Glomerular endothelial cell (primary cell): ENCODE measurements around the gene SBNO2. TPM values are rescaled to one million over a fixed set of nuclear protein-coding genes. Genes with fewer than 3 reads are reported as not detected.

ENCODE experiments used
- DNase-seq: peaks from one replicate; pipeline ENCODE4 v3.0.0-alpha.2; 2011; ENCODE audit warnings: low read depth, low spot score; ENCODE audit errors: extremely low read depth
- total RNA-seq: library from RNA; depleted of rRNA; stranded (reverse); fragments of >200 nt; gene quantifications from 2 replicates; pipeline ENCODE4 v1.2.3, GENCODE V29; 2015

SBNO2 gene
- total RNA-seq, 1 donor from 2014 or later = 76.3 TPM

GRCh38 chr19:1156830-1157615 is 17.0 kb downstream of the SBNO2 start:
- no peak for DNase-seq

GRCh38 chr19:1156305-1156801 is 17.7 kb downstream of the SBNO2 start:
- no peak for DNase-seq

- no peak for DNase-seq
These were observed 18.4 kb downstream of the SBNO2 start for GRCh38 chr19:1155352-1156304.

GRCh38 chr19:1154731-1155351 is 19.2 kb downstream of the SBNO2 start:
- no peak for DNase-seq

- DNase-seq = no peak
These were observed 20.0 kb downstream of the SBNO2 start for GRCh38 chr19:1153891-1154730.

GRCh38 chr19:1151917-1152587 is 22.0 kb downstream of the SBNO2 start:
- no peak for DNase-seq

GRCh38 chr19:1151037-1151724 is 22.9 kb downstream of the SBNO2 start:
- no peak for DNase-seq

- no peak for DNase-seq
These were observed 23.6 kb downstream of the SBNO2 start for GRCh38 chr19:1150333-1151036.

GRCh38 chr19:1149259-1150045 is 24.6 kb downstream of the SBNO2 start:
- DNase-seq = no peak

- DNase-seq = no peak
These were observed 26.0 kb downstream of the SBNO2 start for GRCh38 chr19:1147934-1148549.

- no peak for DNase-seq
These were observed 26.9 kb downstream of the SBNO2 start for GRCh38 chr19:1146858-1147780.

- DNase-seq = no peak
These were observed 27.7 kb downstream of the SBNO2 start for GRCh38 chr19:1146412-1146699.

GRCh38 chr19:1145635-1146411 is 28.2 kb downstream of the SBNO2 start:
- DNase-seq = no peak

GRCh38 chr19:1144741-1145140 is 29.3 kb downstream of the SBNO2 start:
- DNase-seq = no peak

- DNase-seq = no peak
These were observed 30.2 kb downstream of the SBNO2 start for GRCh38 chr19:1143828-1144399.
